Thoracic aorta (tissue), 2 donors: ENCODE measurements around the gene GSAP. TPM values are rescaled to one million over a fixed set of nuclear protein-coding genes. Genes with fewer than 3 reads are reported as not detected.

ENCODE experiments used
- ATAC-seq: fragments of 150-250 bp; one replicate; pipeline ENCODE4 v1.8.0; 2017; ENCODE audit warnings: low read depth; ENCODE audit not compliant: insufficient number of reproducible peaks, low FRiP score
- DNase-seq: peaks from one replicate; pipeline ENCODE4 v3.0.0-alpha.2; 2020; ENCODE audit warnings: low spot score
- H3K27ac ChIP-seq, 2 donors: fragments of 200-600 bp; sonication (generic); 1 replicate in 1 of 2; 2 replicates in 1 of 2; pipeline ENCODE4 v1.5.1; 2016; ENCODE audit warnings: mild to moderate bottlenecking in 2 of 2, moderate library complexity in 2 of 2
- H3K27me3 ChIP-seq: fragments of 200-600 bp; sonication (generic); replicated peaks from 2 replicates; pipeline ENCODE4 v1.6.0; 2016; ENCODE audit warnings: mild to moderate bottlenecking; ENCODE audit not compliant: insufficient read depth
- H3K36me3 ChIP-seq: fragments of 200-600 bp; sonication (generic); one replicate; pipeline ENCODE4 v1.5.1; 2016
- H3K4me1 ChIP-seq, 2 donors: fragments of 200-600 bp; sonication (generic); 1 replicate in 1 of 2; 2 replicates in 1 of 2; pipeline versions ENCODE4 v1.5.1 to v1.6.0; 2016; ENCODE audit warnings: low read depth in 2 of 2, mild to moderate bottlenecking in 1 of 2; ENCODE audit not compliant: control insufficient read depth in 1 of 2
- H3K4me3 ChIP-seq: fragments of 200-600 bp; sonication (generic); 2 replicates; pipeline ENCODE4 v1.5.1; 2016; ENCODE audit warnings: mild to moderate bottlenecking
- H3K9me3 ChIP-seq: fragments of 200-600 bp; sonication (generic); 2 replicates; pipeline ENCODE4 v1.5.1; 2016
- CTCF ChIP-seq: fragments of 200-600 bp; sonication (generic); IDR thresholded peaks from one replicate; pipeline ENCODE4 v1.5.1; 2019; ENCODE audit warnings: antibody characterized with exemption
- total RNA-seq, 2 donors: library from RNA; depleted of rRNA; stranded (reverse); fragments of >200 nt; gene quantifications; one replicate each; pipeline versions ENCODE4 v1.1.0 to v1.2.3, GENCODE V29; 2016

Gene GSAP
- total RNA-seq, 2 donors from 2014 or later, result 19.6 to 22.0 TPM

- no peak for DNase-seq
- Histone ChIP-seq H3K9me3 (no peaks in the 10 kb centered on the region), H3K27ac (peak overlapping the region; percentile 73 to 79), H3K4me3 (peak overlapping the region; percentile 25), H3K27me3 (no peaks in the 10 kb centered on the region), H3K36me3 (no peaks in the 10 kb centered on the region), H3K4me1 (peaks cover 43 to 65% of the 10 kb centered on the region in 2 donors)
- TF ChIP-seq CTCF, result no peak
- ATAC-seq, result no peak
These were observed 88.1 kb downstream of the GSAP start for GRCh38 chr7:77327932-77328628.

GRCh38 chr7:77327067-77327931, 88.8 kb downstream of the GSAP start:
- TF ChIP-seq CTCF, result no peak
- H3K9me3 ChIP-seq, result no peaks in the 10 kb centered on the region
- DNase-seq (no peak), ATAC-seq (no peak)
- H3K36me3 ChIP-seq, result no peaks in the 10 kb centered on the region
- peak overlapping the region; percentile 73 to 79 for H3K27ac ChIP-seq
- H3K4me3 ChIP-seq, result no peak overlapping the region
- peaks cover 43 to 65% of the 10 kb centered on the region in 2 donors for H3K4me1 ChIP-seq
- H3K27me3 ChIP-seq, result no peaks in the 10 kb centered on the region

GRCh38 chr7:77326131-77326530, 90.0 kb downstream of the GSAP start:
- no peak for DNase-seq
- Histone ChIP-seq H3K27ac (peak overlapping the region; percentile 73 to 79), H3K4me3 (no peak overlapping the region), H3K9me3 (no peaks in the 10 kb centered on the region), H3K36me3 (no peaks in the 10 kb centered on the region), H3K4me1 (peaks cover 37 to 61% of the 10 kb centered on the region in 2 donors), H3K27me3 (no peaks in the 10 kb centered on the region)
- no peak for ATAC-seq
- TF ChIP-seq CTCF, result no peak

GRCh38 chr7:77321300-77321699, 94.8 kb downstream of the GSAP start:
- Histone ChIP-seq H3K4me3 (no peak overlapping the region), H3K4me1 (peaks cover 0 to 17% of the 10 kb centered on the region in 2 donors), H3K27me3 (no peaks in the 10 kb centered on the region), H3K36me3 (no peaks in the 10 kb centered on the region), H3K27ac (no peak overlapping the region), H3K9me3 (no peaks in the 10 kb centered on the region)
- no peak for TF ChIP-seq CTCF
- ATAC-seq (no peak), DNase-seq (no peak)

GRCh38 chr7:77320714-77321113, 95.4 kb downstream of the GSAP start:
- no peaks in the 10 kb centered on the region for H3K36me3 ChIP-seq
- no peak for TF ChIP-seq CTCF
- H3K9me3 ChIP-seq, result no peaks in the 10 kb centered on the region
- no peak overlapping the region for H3K4me3 ChIP-seq
- DNase-seq, result no peak
- peaks cover 0 to 13% of the 10 kb centered on the region in 2 donors for H3K4me1 ChIP-seq
- H3K27me3 ChIP-seq, result no peaks in the 10 kb centered on the region
- no peak for ATAC-seq
- H3K27ac ChIP-seq, result no peak overlapping the region
